ENCODE results near the gene GPAT2. TPM values are rescaled to one million over a fixed set of nuclear protein-coding genes. Genes with fewer than 3 reads are reported as not detected.
A peak's percentile ranks its signal among the peaks of the same experiment; 100 is the strongest.
"Not testable (repeated sequence)": the region's sequence is repeated elsewhere in the genome, so short reads cannot be mapped to it uniquely, and the experiment has no call there.

The GPAT2 gene
- polyA plus RNA-seq, 3 donors: 0.44 to 1.6 (median 0.94) TPM

- H3K4me2 ChIP-seq (replicated peaks; ENCODE audit: extremely low read depth, low read length, poor library complexity, severe bottlenecking); H3K27me3 ChIP-seq (ENCODE audit: control insufficient read depth in 2 of 2, insufficient read depth in 2 of 2, low read length in 2 of 2); H3K9ac ChIP-seq (ENCODE audit: insufficient read depth, low read length, poor library complexity, severe bottlenecking); H3K36me3 ChIP-seq (replicated peaks in 1 of 2; ENCODE audit: control insufficient read depth in 1 of 2, insufficient read depth in 2 of 2, low read length in 2 of 2); intact Hi-C loops (cut with micrococcal nuclease); H3K4me1 Mint-ChIP-seq; H3K79me2 ChIP-seq (ENCODE audit: insufficient read depth, low read length); H3K27ac Mint-ChIP-seq; H4K20me1 ChIP-seq (ENCODE audit: insufficient read depth, low read length); H3K4me3 ChIP-seq (replicated peaks in 1 of 3; ENCODE audit: low read depth in 2 of 3, low read length in 3 of 3); H3K27ac ChIP-seq (ENCODE audit: low read depth in 1 of 2, low read length in 2 of 2); H3K4me1 ChIP-seq (ENCODE audit: control insufficient read depth in 1 of 2, insufficient read depth in 2 of 2, low read length in 2 of 2); H3K4me3 Mint-ChIP-seq; H3K36me3 Mint-ChIP-seq; H3K9me3 ChIP-seq (replicated peaks in 1 of 2; ENCODE audit: control insufficient read depth in 1 of 2, insufficient read depth in 1 of 2, low read length in 2 of 2); H2AFZ ChIP-seq (ENCODE audit: insufficient read depth, low read depth, low read length, poor library complexity, severe bottlenecking); DNase-seq: not testable (repeated sequence)
- WGBS (ENCODE audit: insufficient coverage): 90% methylated on average over 1 of the region's 5 CpGs
- H3K9me3 Mint-ChIP-seq: peaks cover 0 to 11% (median 4%) of the 10 kb centered on the region in 7 donors
- H3K27me3 Mint-ChIP-seq (ENCODE audit: low read depth in 3 of 3): peaks cover 10 to 25% (median 19%) of the 10 kb centered on the region in 3 donors
Observed at GRCh38 chr2:96006248-96006647, 28.5 kb downstream of the GPAT2 start.

DNA sequence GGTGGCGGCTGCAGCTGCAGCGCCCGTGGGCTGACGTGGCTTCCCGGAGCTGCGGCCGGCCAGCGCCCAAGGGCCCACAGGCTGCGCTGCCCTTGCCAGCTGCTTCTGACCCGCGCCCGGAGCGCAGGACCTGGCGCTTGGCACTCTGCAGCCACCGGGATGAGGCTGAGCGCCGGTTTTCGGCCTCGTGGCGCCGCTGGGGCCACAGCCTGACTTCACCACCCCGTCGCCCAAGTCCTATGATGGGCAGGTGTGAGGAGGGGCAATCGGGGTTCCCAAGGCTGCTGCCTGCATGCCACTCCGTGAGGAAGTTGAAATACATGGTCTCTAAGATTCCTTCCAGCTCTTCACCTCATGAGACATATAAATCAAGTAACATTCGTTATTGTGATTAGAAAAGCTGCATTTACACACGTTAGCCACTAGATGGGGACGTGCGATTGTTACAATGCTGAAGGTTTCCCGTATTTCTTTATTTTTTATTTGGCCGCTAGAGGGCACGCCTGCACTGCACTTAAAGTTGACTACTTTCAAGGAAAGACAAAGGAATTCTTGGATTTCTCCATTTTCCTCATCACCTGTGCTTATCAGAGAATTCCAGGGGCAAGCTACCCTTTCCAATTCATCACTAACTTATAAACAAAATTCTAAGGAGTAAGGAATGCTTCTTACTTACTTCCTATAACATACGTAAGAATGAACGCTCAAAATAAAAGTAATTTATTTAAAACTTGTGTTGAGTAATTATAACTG is 42.0 kb downstream of the GPAT2 start:
- H3K4me3 Mint-ChIP-seq: peak overlapping the region; percentile 87 to 93
- H3K79me2 ChIP-seq (ENCODE audit: insufficient read depth, low read length); H3K9me3 ChIP-seq (replicated peaks in 1 of 2; ENCODE audit: control insufficient read depth in 1 of 2, insufficient read depth in 1 of 2, low read length in 2 of 2); H3K4me1 ChIP-seq (ENCODE audit: control insufficient read depth in 1 of 2, insufficient read depth in 2 of 2, low read length in 2 of 2); H3K36me3 Mint-ChIP-seq; H3K36me3 ChIP-seq (replicated peaks in 1 of 2; ENCODE audit: control insufficient read depth in 1 of 2, insufficient read depth in 2 of 2, low read length in 2 of 2); H3K27me3 ChIP-seq (ENCODE audit: control insufficient read depth in 2 of 2, insufficient read depth in 2 of 2, low read length in 2 of 2); H4K20me1 ChIP-seq (ENCODE audit: insufficient read depth, low read length); H3K4me1 Mint-ChIP-seq; H3K9me3 Mint-ChIP-seq: not testable (repeated sequence)
- Histone ChIP-seq H3K4me3 (replicated peaks in 1 of 3; ENCODE audit: low read depth in 2 of 3, low read length in 3 of 3) (peak overlapping the region; percentile 67 to 99 (median 83)), H3K9ac (ENCODE audit: insufficient read depth, low read length, poor library complexity, severe bottlenecking) (peak overlapping the region; percentile 72), H3K27ac (ENCODE audit: low read depth in 1 of 2, low read length in 2 of 2) (peak overlapping the region in 1 of 2 donors; percentile 70), H2AFZ (ENCODE audit: insufficient read depth, low read depth, low read length, poor library complexity, severe bottlenecking) (peak overlapping the region; percentile 99), H3K4me2 (replicated peaks; ENCODE audit: extremely low read depth, low read length, poor library complexity, severe bottlenecking) (peak overlapping the region; percentile 85)
- peak; percentile 92 for TF ChIP-seq CTCF (IDR thresholded peaks at IDR 0.05)
- H3K27me3 Mint-ChIP-seq (ENCODE audit: low read depth in 3 of 3): peaks cover 4 to 12% (median 7%) of the 10 kb centered on the region in 3 donors
- intact Hi-C loops (cut with micrococcal nuclease): loop anchor here in 1 of 2 donors (10.0 kb wide), 2 partner anchors 182 to 272 kb away; partner anchors contain the start of genes CIAO1 and TMEM127
- peak overlapping the region; percentile 65 to 89 (median 82) for H3K27ac Mint-ChIP-seq
- 0% methylated on average over 23 of the region's 34 CpGs for WGBS (ENCODE audit: insufficient coverage)
- peak in 2 of 3 donors; percentile 23 to 44 for DNase-seq

DNA sequence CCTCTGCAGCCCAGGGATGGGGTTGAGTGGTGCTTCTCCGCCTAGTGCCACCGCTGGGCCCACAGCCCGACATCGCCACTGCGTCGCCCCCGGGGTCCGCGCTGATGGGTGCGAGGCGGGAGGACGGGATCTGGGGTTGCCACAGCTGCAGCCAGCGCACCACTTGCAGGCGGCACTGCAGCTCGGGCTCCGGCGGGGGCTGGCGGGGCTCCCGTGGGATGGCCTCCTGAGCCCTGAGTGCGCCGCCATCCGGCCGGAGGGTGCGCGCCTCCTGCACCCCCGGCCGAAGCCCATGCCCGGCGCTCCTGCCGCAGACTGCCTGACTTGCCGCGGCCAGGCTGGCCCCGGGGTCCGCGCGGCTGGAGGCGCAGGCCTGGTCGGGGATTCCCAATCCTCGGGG is 42.6 kb downstream of the GPAT2 start:
- peak overlapping the region in 2 of 3 experiments; percentile 83 to 99 for H3K4me3 ChIP-seq (replicated peaks in 1 of 3; ENCODE audit: low read depth in 2 of 3, low read length in 3 of 3)
- no CpG with 5 or more reads among the region's 39 CpGs for WGBS (ENCODE audit: insufficient coverage)
- peak overlapping the region; percentile 85 for H3K4me2 ChIP-seq (replicated peaks; ENCODE audit: extremely low read depth, low read length, poor library complexity, severe bottlenecking)
- not testable (repeated sequence) for H3K27ac ChIP-seq (ENCODE audit: low read depth in 1 of 2, low read length in 2 of 2); H3K36me3 Mint-ChIP-seq; H3K79me2 ChIP-seq (ENCODE audit: insufficient read depth, low read length); H3K36me3 ChIP-seq (replicated peaks in 1 of 2; ENCODE audit: control insufficient read depth in 1 of 2, insufficient read depth in 2 of 2, low read length in 2 of 2); H4K20me1 ChIP-seq (ENCODE audit: insufficient read depth, low read length); H3K9me3 ChIP-seq (replicated peaks in 1 of 2; ENCODE audit: control insufficient read depth in 1 of 2, insufficient read depth in 1 of 2, low read length in 2 of 2); H3K4me1 ChIP-seq (ENCODE audit: control insufficient read depth in 1 of 2, insufficient read depth in 2 of 2, low read length in 2 of 2); H3K9me3 Mint-ChIP-seq; H3K4me1 Mint-ChIP-seq; H3K9ac ChIP-seq (ENCODE audit: insufficient read depth, low read length, poor library complexity, severe bottlenecking); H3K27me3 ChIP-seq (ENCODE audit: control insufficient read depth in 2 of 2, insufficient read depth in 2 of 2, low read length in 2 of 2); DNase-seq
- intact Hi-C loops (cut with micrococcal nuclease): loop anchor here in 1 of 2 donors (10.0 kb wide), 2 partner anchors 183 to 273 kb away; partner anchors contain the start of genes CIAO1 and TMEM127
- peak overlapping the region; percentile 99 for H2AFZ ChIP-seq (ENCODE audit: insufficient read depth, low read depth, low read length, poor library complexity, severe bottlenecking)
- H3K27ac Mint-ChIP-seq: peak overlapping the region in 2 of 7 donors; percentile 25 to 82
- peak overlapping the region; percentile 82 to 94 for H3K4me3 Mint-ChIP-seq
- peaks cover 4 to 10% (median 7%) of the 10 kb centered on the region in 3 donors for H3K27me3 Mint-ChIP-seq (ENCODE audit: low read depth in 3 of 3)
